A673 (cell line): ENCODE measurements around the gene SHISAL2A. TPM values are rescaled to one million over a fixed set of nuclear protein-coding genes. Genes with fewer than 3 reads are reported as not detected.
A peak's percentile ranks its signal among the peaks of the same experiment; 100 is the strongest.

ENCODE experiments used
- BruUV-seq: library from RNA; stranded (reverse); fragments of 400-500 nt; replicated peaks from 2 replicates; lab custom pipeline; 2021; lab: Mats Ljungman, UMichigan
- CTCF ChIA-PET: fragments of 300-600 bp; sonication (Branson Sonifier 250); formaldehyde crosslinking; loops from one replicate; lab custom pipeline; 2022; ENCODE audit warnings: antibody characterized with exemption; lab: Charles Lee
- POLR2A ChIA-PET: fragments of 300-600 bp; sonication (Branson Sonifier 250); formaldehyde crosslinking; loops from one replicate; lab custom pipeline; 2022; ENCODE audit warnings: antibody characterized with exemption; ENCODE audit not compliant: low non-redundant PET; lab: Charles Lee
- DNase-seq: peaks from one replicate; pipeline ENCODE4 v3.0.0-alpha.2; 2015; ENCODE audit warnings: low spot score
- H3K27ac ChIP-seq: fragments of 200-600 bp; sonication (generic); 2 replicates; pipeline ENCODE4 v1.5.1; 2016; ENCODE audit warnings: mixed run types, low read depth, mild to moderate bottlenecking, mixed read lengths, antibody characterized with exemption, low read length; ENCODE audit not compliant: poor library complexity, severe bottlenecking
- H3K27me3 ChIP-seq: fragments of 200-600 bp; sonication (generic); replicated peaks from 2 replicates; pipeline ENCODE4 v1.6.1; 2017; ENCODE audit warnings: mixed run types, low read depth, mild to moderate bottlenecking, mixed read lengths, antibody characterized with exemption, low read length; ENCODE audit not compliant: insufficient read depth, poor library complexity
- H3K36me3 ChIP-seq: fragments of 200-600 bp; sonication (generic); 2 replicates; pipeline ENCODE4 v1.6.1; 2016; ENCODE audit warnings: mixed run types, mild to moderate bottlenecking, mixed read lengths, antibody characterized with exemption, low read length; ENCODE audit not compliant: insufficient read depth, poor library complexity, severe bottlenecking
- H3K4me1 ChIP-seq: fragments of 200-600 bp; sonication (generic); 2 replicates; pipeline ENCODE4 v1.6.1; 2017; ENCODE audit warnings: mixed run types, mild to moderate bottlenecking, mixed read lengths, antibody characterized with exemption, low read length; ENCODE audit not compliant: insufficient read depth, poor library complexity, severe bottlenecking
- H3K4me3 ChIP-seq: fragments of 200-600 bp; sonication (generic); 2 replicates; pipeline ENCODE4 v1.5.1; 2016; ENCODE audit warnings: low read depth, mixed run types, mild to moderate bottlenecking, mixed read lengths, low read length; ENCODE audit not compliant: poor library complexity, severe bottlenecking
- H3K9me3 ChIP-seq: fragments of 200-600 bp; sonication (generic); 2 replicates; pipeline ENCODE4 v1.6.1; 2016; ENCODE audit warnings: mixed run types, low read depth, mild to moderate bottlenecking, mixed read lengths, antibody characterized with exemption, low read length; ENCODE audit not compliant: poor library complexity, severe bottlenecking
- CTCF ChIP-seq: fragments of 300-800, 200-600 bp; sonication (generic); conservative IDR thresholded peaks from 2 replicates; pipeline ENCODE4 v1.5.1; 2017; ENCODE audit warnings: low read depth, mild to moderate bottlenecking, antibody characterized with exemption, low read length, moderate library complexity, mixed read lengths
- EZH2 ChIP-seq: fragments of 200-600 bp; sonication (generic); IDR thresholded peaks from 2 replicates; pipeline ENCODE4 v1.6.1; 2017; ENCODE audit warnings: borderline replicate concordance, low read depth, mild to moderate bottlenecking, mixed read lengths, antibody characterized with exemption, low read length; ENCODE audit not compliant: poor library complexity, severe bottlenecking
- intact Hi-C: fragments of 100-400 bp; cut with micrococcal nuclease; formaldehyde crosslinking; loops from one replicate; pipeline ENCODE4 v1.10.0; 2022; ENCODE audit not compliant: unreplicated experiment
- total RNA-seq: library from RNA; stranded (reverse); gene quantifications from 2 replicates; pipeline ENCODE4 v1.2.3, GENCODE V29; 2021

Gene SHISAL2A
- total RNA-seq, 1 experiment from 2014 or later, result not detected

- ChIA-PET CTCF (no interaction called here), POLR2A (no interaction called here)
- Histone ChIP-seq H3K4me1 (peaks cover 13% of the 10 kb centered on the region), H3K27me3 (no peaks in the 10 kb centered on the region), H3K4me3 (no peak overlapping the region), H3K36me3 (peaks cover 5% of the 10 kb centered on the region), H3K27ac (no peak overlapping the region), H3K9me3 (no peaks in the 10 kb centered on the region)
- BruUV-seq, result TSS peak; percentile 46
- TF ChIP-seq CTCF (no peak), EZH2 (no peak)
- intact Hi-C loops, result no loop called here
- no peak for DNase-seq
Observed at GRCh38 chr1:52604063-52604770, 28.8 kb upstream of the SHISAL2A start.

GRCh38 chr1:52613636-52614373 is 19.2 kb upstream of the SHISAL2A start:
- no peak for DNase-seq
- intact Hi-C loops, result no loop called here
- no TSS peak for BruUV-seq
- CTCF ChIA-PET, result no interaction called here
- no peak for TF ChIP-seq CTCF
- Histone ChIP-seq H3K4me3 (no peak overlapping the region), H3K36me3 (no peaks in the 10 kb centered on the region), H3K27me3 (no peaks in the 10 kb centered on the region), H3K27ac (no peak overlapping the region), H3K4me1 (no peaks in the 10 kb centered on the region), H3K9me3 (no peaks in the 10 kb centered on the region)
- POLR2A ChIA-PET, result no interaction called here

GRCh38 chr1:52614671-52615070 is 18.3 kb upstream of the SHISAL2A start:
- Histone ChIP-seq H3K27ac (no peak overlapping the region), H3K27me3 (no peaks in the 10 kb centered on the region), H3K36me3 (no peaks in the 10 kb centered on the region), H3K4me3 (no peak overlapping the region), H3K4me1 (no peaks in the 10 kb centered on the region), H3K9me3 (no peaks in the 10 kb centered on the region)
- intact Hi-C loops, result no loop called here
- no peak for TF ChIP-seq CTCF
- TF ChIP-seq EZH2, result no peak
- BruUV-seq, result no TSS peak
- POLR2A ChIA-PET, result no interaction called here
- DNase-seq, result no peak
- CTCF ChIA-PET, result no interaction called here
